ENCODE results near the gene PDLIM3.

DNA sequence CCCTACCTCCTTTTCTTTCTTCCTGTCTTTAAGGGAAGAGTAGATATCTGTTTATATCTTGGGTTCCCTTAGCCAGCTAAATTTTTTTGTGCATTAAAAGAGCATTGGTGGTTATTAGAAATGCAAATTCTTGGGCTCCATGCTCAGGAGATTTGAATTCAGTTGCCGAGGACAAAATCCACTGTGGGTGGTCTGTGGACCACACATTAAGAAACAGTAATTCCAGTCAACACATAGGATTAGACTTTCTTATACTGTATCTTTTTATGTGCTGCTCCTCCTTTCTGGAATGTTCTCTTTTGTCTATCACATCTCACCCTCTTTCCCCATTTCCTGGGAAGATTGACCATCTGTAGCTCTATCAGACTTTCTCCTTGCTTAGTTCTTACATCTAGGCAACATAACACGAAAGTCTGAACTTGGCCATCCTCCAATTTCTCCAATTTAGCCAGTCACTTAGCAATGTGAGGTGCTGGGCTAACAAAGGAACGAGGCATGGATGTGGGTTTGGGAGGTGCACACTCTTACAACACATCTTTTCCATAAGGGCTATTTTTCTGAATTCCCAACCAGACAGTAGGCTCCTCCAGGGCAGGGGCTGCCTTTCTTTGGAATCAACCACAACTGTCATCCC lies 5.3 kb upstream of the PDLIM3 start:
- TF ChIP-seq, protein P1, sequence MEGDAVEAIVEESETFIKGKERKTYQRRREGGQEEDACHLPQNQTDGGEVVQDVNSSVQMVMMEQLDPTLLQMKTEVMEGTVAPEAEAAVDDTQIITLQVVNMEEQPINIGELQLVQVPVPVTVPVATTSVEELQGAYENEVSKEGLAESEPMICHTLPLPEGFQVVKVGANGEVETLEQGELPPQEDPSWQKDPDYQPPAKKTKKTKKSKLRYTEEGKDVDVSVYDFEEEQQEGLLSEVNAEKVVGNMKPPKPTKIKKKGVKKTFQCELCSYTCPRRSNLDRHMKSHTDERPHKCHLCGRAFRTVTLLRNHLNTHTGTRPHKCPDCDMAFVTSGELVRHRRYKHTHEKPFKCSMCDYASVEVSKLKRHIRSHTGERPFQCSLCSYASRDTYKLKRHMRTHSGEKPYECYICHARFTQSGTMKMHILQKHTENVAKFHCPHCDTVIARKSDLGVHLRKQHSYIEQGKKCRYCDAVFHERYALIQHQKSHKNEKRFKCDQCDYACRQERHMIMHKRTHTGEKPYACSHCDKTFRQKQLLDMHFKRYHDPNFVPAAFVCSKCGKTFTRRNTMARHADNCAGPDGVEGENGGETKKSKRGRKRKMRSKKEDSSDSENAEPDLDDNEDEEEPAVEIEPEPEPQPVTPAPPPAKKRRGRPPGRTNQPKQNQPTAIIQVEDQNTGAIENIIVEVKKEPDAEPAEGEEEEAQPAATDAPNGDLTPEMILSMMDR (IDR thresholded peaks at IDR 0.05) = no peak
- no peak for TF ChIP-seq POLR2A (IDR thresholded peaks at IDR 0.05)

Measured in testis (tissue), 2 donors.